CD4-positive, alpha-beta T cell treated with Interleukin-17A for 1 hour (primary cell): ENCODE results near the gene XIRP2.
"Not testable (repeated sequence)": the region's sequence is repeated elsewhere in the genome, so short reads cannot be mapped to it uniquely, and the experiment has no call there.

Experiments
- DNase-seq: peaks from one replicate; pipeline ENCODE4 v3.0.0-alpha.2; 2020

Gene XIRP2

DNA sequence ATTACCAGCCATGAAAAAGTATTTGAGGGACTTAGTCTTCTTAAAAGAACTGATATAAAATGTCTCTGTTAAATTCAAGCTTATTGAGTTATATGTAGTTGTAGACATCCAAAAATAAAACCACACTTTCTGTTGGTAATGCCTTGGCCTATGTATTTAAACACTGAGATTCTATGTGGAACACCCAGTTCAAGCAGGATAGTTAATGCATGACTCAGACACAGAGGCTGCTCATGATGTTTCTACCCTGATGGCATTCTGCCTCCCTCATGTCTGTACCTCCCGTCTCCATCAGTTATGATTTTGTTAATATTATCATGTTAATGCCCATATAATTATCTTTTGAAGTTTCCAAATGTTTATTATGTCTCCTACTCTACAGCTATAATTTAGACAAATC is 164.5 kb downstream of the XIRP2 start:
- DNase-seq: no peak

DNA sequence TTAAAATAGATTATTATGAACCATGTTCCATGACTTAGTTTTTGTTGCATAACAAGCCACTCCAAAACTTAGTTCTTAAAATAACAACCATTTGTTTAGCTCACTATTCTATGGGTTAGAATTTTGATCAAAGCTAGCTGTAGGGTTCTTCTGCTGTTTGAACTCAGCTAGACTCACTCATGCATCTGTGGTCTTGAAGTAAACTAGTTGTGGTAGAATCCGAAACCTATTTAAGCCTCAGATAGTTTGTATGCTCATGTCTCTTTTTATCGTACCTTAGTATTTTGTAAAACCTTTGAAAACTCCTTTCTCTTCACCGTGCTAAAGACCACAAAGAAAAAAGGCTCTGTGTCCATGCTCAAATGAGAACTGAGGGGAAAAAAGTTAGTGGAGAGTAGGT is 166.6 kb downstream of the XIRP2 start:
- DNase-seq: no peak

DNA sequence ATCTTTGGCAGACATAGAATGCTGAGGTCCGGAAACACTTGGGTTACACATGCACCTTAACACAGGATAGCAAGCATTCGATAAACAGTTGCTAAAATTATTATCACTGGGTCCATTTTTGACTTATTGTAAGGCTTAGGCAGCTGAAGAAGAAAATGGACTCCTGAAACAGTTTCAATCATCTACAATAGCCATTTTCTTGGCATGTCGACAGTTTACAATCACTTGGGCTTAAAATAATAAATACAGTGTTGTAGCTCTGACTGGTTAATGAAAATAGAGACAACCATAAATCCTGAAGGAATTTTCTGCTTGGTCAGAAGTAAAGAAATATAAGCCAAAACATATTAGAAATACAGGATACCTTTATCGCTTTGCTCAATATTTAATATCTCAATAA is 169.2 kb downstream of the XIRP2 start:
- DNase-seq: no peak

DNA sequence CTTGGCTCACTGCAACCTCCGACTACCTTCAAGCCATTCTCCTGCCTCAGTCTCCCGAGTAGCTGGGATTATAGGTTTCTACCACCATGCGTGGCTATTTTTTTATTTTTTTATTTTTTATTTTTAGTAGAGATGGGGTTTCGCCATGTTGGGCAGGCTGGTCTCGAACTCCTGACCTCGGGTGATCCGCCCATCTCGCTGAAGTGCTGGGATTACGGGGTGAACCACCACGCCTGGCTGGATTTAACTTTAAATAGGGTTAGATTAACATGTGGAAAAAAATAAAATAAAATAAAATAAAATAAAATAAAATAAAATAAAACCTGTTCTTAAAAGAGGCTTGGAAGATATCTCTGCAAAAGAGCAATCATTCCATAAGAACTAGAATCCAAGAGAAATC is 170.9 kb downstream of the XIRP2 start:
- DNase-seq: no peak

DNA sequence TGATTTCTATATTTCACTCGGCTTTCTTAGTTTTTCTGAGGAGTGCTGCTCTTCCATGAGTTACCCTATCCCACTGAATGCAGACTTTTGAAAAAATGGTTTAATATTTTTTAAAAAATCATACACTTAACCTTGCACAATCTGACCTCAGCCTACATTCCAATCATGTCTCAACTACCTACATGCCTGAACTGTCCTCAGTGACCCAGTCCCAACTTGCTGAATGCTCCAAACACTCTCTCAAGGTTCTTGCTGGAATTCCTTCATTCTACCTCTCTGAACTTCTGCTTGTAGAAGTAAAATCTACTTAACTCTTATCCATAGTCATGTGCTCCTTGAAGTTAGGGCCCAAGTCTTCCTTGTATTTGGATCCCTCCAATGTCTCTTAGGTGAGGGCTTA is 181.6 kb downstream of the XIRP2 start:
- DNase-seq: no peak

DNA sequence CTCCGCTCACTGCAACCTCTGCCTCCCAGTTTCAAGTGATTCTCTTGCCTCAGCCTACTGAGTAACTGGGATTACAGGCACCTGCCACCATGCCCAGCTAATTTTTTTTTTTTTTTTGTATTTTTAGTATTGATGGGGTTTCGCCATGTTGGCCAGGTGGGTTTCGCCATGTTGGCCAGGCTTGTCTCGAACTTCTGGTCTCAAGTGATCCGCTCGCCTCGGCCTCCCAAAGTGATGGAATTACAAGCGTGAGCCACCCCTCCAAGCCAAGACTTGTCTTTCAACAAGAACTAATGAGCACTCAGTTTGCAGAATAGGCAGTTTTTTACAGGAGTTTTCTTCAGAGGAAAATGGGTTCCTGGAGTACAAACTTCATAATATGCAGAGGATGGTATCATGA is 187.4 kb downstream of the XIRP2 start:
- DNase-seq: not testable (repeated sequence)

DNA sequence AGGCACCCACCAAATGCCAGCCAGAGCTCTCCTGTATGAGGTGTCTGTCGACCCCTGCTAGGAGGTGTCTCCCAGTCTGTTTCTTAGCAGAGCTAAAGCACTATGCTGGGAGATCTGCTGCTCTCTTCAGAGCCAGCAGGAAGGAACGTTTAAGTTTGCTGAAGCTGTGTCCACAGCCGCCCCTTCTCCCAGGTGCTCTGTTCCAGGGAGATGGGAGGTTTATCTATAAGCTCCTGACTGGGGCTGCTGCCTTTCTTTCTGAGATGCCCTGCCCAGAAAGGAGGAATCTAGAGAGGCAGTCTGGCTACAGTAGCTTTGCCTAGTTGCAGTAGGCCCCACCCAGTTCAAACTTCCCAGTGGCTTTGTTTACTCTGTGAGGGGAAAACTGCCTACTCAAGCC is 210.7 kb downstream of the XIRP2 start:
- DNase-seq: not testable (repeated sequence)

DNA sequence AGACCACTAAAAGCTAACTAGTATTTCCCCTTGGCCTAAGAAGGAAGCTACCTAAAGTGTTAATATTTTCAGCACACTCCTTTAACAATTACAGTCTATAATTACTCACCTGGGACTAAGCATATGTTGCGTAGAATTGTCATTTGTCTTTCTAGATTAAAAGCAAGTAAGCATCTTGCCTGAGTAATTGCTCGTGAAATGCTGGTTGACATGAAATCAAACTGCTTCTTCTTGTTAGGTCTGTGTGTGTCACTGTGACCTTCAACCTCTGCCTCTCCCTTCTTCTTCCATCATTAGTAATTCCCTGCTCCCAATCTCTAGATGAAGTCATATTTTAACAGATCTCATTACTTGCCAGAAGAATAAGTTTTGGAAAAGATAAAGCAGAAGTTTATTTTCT is 212.2 kb downstream of the XIRP2 start:
- DNase-seq: no peak

DNA sequence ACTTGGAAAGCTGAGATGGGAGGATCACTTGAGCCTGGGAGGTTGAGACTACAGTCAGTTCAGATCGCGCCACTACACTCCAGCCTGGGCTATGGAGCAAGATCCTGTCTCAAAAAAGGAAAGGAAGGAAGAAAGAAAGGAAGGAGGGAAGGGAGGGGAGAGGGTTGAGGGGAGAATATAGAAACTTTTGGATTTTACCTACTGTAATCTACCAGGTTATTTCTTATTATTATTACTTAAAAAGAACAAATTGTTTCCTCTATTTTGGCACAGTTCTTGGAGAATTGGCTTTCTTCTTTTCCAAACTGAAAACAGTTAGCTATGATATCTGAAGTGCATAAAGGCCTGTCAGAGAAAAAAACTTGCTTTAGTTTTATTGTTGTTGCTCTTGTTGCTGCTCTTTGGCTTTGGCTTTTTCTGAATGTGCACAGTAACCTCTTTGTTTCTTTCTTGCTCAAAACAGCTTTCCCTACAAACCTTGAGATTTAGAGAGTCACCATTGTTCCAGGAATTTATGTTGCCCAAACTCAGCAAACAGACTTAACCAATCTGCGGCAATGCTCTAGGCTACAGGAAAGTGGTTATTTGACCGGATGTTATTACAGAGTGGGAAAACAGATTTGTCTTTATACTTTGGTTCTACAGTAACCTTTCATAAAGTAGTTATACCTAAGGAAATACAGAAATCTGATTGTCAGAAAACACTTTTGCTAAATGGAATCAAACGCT is 214.9 kb downstream of the XIRP2 start:
- no peak for DNase-seq

DNA sequence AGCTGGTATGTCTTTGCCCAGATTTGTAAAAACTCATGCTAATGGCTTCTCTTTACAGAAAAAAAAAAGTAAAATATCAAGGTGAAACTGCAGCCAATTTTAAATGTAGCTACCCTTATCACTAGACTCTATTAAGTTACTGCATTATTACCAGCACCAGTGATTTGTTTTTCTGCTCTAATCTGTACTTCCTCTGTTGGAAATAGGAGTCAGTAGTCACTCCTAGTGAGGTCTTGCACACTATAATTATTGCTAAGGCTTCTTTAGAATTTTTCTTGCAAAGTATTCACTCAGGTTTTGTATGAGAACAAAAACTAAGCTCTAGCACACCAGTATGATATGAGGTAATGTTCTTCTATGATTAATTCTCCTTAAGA is 215.5 kb downstream of the XIRP2 start:
- DNase-seq: no peak

DNA sequence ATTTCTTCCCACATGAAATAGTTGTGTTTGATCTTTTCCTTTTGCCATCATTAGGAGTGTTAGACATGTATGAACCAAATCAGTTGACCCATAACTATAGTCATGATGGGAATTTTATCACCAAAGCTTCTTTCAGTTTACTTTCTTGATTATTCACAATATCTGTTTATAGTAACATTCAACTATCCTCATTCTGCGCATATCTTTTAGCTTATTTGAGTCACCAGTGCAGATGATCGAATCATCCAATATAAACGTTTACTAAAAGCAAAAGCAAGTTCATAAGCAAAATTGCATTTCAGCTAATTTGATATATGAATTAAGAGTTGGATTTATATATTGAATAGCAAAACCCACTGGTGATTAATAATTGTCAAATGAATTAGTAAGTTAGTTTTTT is 216.4 kb downstream of the XIRP2 start:
- DNase-seq: no peak

DNA sequence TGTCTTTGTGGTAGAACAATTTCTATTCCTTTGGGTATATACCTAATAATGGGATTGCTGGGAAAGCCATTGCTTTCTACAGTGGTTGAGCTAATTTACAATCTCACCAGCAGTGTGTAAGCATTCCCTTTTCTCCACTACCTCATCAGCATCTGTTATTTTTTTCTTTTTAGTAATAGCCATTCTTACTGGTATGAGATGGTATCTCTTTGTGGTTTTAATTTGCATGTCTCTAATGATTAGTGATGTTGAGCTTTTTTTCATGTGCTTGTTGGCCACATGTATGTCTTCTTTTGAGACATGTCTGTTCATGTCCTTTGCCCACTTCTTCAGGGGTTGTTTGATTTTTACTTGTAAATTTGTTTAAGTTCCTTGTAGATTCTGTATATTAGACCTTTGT is 221.4 kb downstream of the XIRP2 start:
- DNase-seq: not testable (repeated sequence)

DNA sequence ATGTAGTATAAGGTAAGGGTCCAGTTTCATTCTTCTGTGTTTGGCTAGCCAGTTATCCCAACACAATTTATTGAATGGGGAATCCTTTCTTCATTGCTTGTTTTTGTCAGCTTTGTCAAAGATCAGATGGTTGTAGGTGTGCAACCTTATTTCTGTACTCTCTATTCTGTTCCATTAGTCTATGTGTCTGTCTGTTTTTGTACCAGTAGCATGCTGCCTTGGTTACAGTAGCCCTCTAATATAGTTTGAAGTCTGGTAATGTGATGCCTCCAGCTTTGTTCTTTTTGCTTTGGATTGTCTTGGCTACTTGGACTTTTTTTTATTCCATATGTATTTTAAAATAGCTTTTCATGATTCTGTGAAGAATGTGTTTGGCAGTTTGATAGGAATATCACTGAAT is 222.1 kb downstream of the XIRP2 start:
- DNase-seq: no peak

DNA sequence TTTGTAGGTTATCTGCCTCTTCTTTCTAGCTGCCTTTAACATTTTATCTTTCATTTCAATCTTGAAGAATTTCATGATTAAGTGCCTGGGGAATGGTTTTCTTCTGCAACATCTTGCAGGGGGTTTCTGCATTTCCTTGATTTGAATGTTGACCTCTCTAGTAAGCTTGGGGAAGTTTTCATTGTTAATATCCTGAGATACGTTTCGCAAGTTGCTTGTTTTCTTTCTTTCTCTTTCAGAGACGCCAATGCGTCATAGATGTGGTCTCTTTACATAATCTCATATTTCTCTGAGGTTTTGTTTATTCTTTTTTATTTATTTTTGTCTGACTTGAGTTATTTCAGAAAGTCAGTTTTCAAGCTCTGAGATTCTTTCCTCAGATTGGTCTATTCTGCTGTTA is 225.7 kb downstream of the XIRP2 start:
- DNase-seq: no peak

DNA sequence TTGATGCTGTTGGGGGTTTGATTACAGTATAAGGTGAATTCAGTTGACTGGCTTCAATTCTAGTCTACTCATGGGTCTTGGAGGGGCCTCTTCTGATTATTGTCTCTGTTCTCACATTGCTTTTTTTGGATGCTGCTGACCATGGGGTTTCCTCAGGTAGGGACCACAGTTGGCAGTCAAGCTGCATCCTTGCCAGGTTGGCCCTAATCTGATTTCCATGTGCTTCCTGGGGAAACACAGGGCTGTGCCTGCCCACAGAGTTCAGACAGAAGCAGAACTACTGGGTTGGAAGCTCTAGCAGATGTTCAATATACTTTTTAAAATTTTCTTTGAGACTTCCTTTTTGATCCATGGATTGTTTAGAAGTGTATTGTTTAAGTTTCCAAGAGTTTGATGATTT is 227.3 kb downstream of the XIRP2 start:
- no peak for DNase-seq

DNA sequence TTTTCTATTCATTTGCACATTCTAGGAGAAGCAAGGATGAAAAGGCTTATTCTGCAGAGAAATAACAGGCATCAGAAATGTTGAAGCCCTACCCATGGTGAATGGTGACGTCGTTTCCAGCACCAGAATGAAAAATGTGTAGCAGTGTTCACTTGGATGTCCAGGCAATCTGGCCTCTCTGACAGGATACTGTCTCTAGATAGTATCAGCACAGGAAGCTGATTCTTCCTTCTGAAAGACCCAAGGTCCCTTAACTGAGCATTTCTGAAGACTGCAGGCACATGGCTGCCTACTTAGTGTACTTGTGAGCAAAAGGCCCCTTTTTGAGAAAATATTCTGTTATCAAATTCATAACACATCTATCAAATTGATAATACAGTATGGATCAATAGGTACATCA is 234.1 kb downstream of the XIRP2 start:
- no peak for DNase-seq

DNA sequence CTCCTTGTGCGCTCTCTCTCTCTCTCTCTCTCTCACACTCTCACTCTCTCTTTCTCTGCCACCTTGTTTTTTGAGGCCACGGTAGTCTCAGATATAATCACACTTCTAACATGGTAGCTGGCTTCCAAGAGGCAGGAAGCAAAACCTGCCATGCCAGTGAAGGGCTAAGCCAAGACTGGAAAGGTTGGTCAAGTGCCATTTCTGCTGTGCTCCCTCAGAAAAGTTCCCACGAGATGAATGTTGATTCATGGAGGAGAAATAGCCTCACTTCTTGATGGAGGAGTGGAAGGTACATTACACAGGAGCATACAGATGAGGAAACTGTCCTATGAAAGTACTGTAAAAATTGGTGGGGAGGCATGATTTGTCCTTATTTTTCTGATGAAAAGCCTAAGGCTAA is 237.9 kb downstream of the XIRP2 start:
- DNase-seq: no peak

DNA sequence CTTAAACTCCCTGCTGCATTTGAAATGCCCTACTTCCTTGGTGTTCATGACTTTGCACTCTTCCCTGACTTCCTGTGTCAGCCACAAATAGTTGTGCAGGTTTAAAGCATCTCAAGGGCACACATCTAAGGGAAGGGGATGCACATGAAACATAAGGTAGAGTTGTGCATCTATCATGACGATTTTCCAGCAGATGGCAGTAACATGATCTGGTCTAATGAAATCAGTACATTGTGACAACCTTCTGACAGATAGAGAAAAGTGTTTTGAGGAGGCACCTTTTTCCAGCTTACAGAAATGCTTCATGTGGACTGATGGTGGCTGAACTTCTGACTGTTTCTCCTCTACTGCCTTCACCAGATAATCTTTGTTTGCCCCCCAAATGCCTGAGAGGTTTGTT is 238.9 kb downstream of the XIRP2 start:
- DNase-seq: no peak

DNA sequence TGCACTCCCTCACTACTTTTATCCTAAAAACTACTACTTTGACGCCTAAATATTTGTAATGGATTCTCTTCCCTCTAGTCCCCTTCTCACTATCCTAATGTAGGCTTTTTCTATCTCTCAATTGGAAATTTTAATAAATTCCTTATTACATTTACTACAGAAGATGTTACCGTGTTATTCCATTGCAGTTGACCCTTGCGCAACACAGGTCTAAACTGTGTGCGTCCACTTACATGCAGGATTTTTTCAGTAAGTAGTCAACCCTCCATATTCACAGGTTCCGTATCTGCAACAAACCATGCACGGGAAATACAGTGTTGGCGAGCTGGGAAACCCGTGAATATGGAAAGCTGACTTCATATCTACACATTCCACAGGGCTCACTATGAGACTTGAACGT is 239.8 kb downstream of the XIRP2 start:
- DNase-seq: no peak

DNA sequence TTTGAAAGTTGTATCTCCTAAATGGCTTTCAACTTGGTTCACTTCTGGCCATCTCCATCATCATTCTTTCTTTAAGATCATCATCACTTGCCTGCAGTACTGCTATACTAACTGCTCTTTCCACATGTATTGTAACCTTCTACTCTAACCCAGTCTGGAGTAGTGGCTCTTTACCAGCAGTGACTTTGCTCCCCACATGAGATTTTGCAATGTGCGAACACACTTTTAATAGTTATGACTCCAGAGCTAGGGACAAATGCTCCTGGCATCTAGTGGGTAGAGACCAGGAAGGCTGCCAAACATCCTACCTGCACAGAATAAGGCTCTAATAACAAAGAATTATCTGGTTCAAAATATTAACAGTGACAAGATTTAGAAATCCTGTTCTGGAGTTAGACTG is 243.8 kb downstream of the XIRP2 start:
- DNase-seq: no peak

DNA sequence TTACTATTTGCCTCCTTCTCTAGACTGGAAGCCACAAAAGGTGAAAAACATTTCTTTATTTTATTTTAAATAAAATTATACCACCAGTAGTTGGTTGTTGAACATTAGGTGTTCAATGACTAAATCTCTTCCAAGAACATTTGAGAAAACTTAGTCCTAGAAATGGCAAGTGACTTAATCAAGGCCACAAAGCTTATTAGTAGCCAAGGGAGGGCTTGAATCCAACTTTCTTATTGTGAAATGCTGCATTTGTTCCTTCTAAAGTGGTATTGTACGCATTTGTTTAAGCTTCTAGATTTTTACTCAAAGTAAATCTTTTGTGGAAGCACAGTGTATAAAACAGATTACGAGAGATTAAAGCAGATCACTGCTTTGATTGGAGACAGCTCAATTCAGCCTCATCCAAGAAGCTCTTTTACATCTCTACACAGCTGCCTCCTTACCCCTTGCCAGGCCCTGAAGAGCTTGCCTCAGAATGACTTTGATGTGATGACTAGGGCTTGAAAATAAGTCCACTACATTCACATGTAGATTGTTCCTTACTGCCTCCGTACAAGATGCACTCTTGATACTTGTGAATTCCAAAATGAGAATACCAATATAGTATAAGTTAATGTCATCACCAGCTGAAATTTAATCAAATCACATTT is 244.8 kb downstream of the XIRP2 start:
- DNase-seq: no peak

DNA sequence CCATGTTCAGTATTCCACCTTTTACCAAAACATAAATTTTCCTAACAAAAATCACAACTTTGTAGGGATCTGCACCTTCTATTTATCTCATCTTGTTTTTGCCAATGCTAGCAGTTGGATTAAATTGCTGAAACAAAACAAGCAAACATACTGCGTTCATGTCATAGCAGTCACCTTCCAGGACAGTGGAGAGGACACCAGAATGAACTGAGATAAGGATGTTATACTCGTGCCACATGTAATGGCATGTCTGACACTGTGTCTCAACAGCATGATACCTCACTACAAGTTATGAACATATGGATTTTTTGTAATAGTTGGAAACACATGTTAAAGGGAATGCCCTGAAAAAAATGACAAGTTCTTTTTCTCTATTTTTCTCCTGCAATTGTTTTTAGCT is 245.3 kb downstream of the XIRP2 start:
- no peak for DNase-seq

DNA sequence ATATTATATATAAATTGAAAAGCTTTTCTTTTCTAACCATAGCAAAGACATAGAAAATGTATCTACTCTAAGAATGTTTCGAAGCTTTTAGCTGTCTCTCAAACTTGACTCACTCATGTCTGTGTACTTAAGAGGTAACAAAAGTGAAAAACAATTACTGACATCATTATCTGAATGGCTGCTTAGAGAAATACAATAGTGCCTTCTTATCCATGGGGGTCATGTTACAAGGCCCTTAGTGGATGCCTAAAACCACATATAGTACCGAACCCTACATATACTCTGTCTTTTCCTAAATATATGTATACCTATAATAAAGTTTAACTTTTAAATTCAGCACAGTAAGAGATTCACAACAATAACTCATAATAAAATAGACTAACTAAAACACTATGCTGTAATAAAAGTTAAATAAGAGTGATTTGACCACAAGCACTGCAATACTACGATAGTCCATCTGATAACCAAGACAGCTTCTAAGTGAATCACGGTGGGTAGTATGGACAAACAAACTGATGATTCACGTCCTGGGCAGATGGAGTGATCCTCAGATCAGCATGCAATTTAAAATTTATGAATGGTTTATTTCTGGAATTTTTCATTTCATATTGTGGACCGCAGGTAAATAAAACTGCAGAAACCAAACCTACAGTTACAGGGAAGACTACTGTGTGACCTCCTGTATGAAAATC is 246.2 kb downstream of the XIRP2 start:
- DNase-seq: no peak

DNA sequence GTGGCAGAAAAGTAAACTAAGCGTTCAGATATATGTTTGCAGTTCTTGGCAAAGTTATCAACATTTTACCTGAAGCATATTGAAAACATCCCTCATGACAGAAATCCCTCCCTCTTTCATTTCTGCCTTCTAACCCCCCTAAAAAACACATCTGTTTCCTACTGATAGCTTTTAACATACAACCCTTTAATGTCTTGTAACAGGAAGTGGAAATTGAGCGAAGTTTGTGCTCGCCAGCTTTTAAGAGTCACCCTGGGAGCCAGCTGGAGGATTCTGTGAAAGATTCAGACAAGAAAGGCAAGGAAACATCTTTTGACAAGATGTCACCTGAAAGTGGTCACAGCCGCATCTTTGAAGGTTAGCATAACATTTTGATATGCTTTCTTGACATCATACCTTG is 247.4 kb downstream of the XIRP2 start:
- DNase-seq: no peak
